HG03354 (cell line): Measurements from ENCODE around the gene PLD6.
"Not testable (repeated sequence)": the region's sequence is repeated elsewhere in the genome, so short reads cannot be mapped to it uniquely, and the experiment has no call there.

ENCODE experiments used
- ATAC-seq: cut with Tn5 transposase; IDR thresholded peaks from one replicate; pipeline ENCODE4 v1.9.1; 2021; ENCODE audit warnings: mild to moderate bottlenecking; ENCODE audit not compliant: unreplicated experiment, poor library complexity, severe bottlenecking

The PLD6 gene

GRCh38 chr17:17206124-17206912, at the start of gene PLD6:
TSS of gene PLD6 (minus strand) at chr17:17206333. CDS start at chr17:17206286, 47 bp downstream.
- peak; percentile 66 for ATAC-seq

GRCh38 chr17:17255689-17256088, 49.6 kb upstream of the PLD6 start:
- ATAC-seq: not testable (repeated sequence)

GRCh38 chr17:17254036-17254435, 47.9 kb upstream of the PLD6 start:
- ATAC-seq: no peak

GRCh38 chr17:17253406-17253805, 47.3 kb upstream of the PLD6 start:
- ATAC-seq: no peak

- ATAC-seq: no peak
These were observed 46.1 kb upstream of the PLD6 start for GRCh38 chr17:17252149-17252661.

GRCh38 chr17:17246879-17247278, 40.7 kb upstream of the PLD6 start:
- ATAC-seq: no peak

GRCh38 chr17:17243163-17243562, 37.0 kb upstream of the PLD6 start:
- no peak for ATAC-seq

GRCh38 chr17:17242246-17242645, 36.1 kb upstream of the PLD6 start:
- no peak for ATAC-seq

- ATAC-seq: no peak
These were observed 35.5 kb upstream of the PLD6 start for GRCh38 chr17:17241656-17242055.

- ATAC-seq: no peak
These were observed 33.7 kb upstream of the PLD6 start for GRCh38 chr17:17239832-17240231.

- peak; percentile 78 for ATAC-seq
These were observed 31.1 kb upstream of the PLD6 start, which contains the start of gene FLCN for GRCh38 chr17:17237026-17237799. TSS of gene FLCN (minus strand) at chr17:17237168. CDS start at chr17:17228137, 9,031 bp downstream.

GRCh38 chr17:17236295-17237025, 30.3 kb upstream of the PLD6 start:
- ATAC-seq: peak; percentile 27

- ATAC-seq: no peak
These were observed 29.4 kb upstream of the PLD6 start for GRCh38 chr17:17235212-17236174.

GRCh38 chr17:17232303-17232621, 26.1 kb upstream of the PLD6 start:
- ATAC-seq: no peak

GRCh38 chr17:17231621-17232302, 25.6 kb upstream of the PLD6 start:
- no peak for ATAC-seq

- no peak for ATAC-seq
These were observed 23.6 kb upstream of the PLD6 start for GRCh38 chr17:17229416-17230384.

GRCh38 chr17:17228521-17229279, 22.6 kb upstream of the PLD6 start:
- ATAC-seq: no peak
